HL-60 (cell line): ENCODE data around the gene SVEP1.

Experiments used
- CTCF ChIP-seq: IDR thresholded peaks from one replicate; pipeline ENCODE4 v1.5.1; 2011; ENCODE audit warnings: low read length, control low read depth, inconsistent platforms; ENCODE audit not compliant: insufficient read depth
- GABPA ChIP-seq: IDR thresholded peaks from 2 replicates; pipeline ENCODE4 v1.6.1; 2012; ENCODE audit warnings: low read depth
- POLR2AphosphoS5 ChIP-seq: IDR thresholded peaks from 2 replicates; pipeline ENCODE4 v1.6.1; 2012; ENCODE audit warnings: low read depth
- REST ChIP-seq: IDR thresholded peaks from 2 replicates; pipeline ENCODE4 v1.6.1; 2012; ENCODE audit warnings: low read depth; ENCODE audit not compliant: insufficient replicate concordance

DNA sequence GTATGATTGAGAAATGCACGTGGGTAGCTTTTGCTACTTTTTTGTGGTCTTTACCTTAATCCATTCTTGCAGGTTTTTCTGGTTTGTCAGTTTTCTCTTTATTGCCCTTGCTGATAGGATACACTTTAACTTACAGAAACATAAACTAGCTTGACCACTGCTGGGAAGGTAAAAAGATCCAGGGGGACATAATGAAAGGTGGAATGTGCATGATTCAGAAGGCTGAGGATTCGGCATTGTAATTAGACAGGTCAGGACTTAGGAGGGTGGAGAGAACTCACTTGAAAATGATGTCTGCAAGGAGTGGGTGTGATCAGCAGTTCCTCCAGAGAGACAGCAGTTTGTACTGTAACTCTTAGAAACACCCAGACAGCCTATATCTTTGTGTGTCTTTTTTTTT is 222.0 kb downstream of the SVEP1 start:
- TF ChIP-seq CTCF, result no peak
- TF ChIP-seq POLR2AphosphoS5, result no peak
- no peak for TF ChIP-seq GABPA
- no peak for TF ChIP-seq REST
